Measurements from ENCODE around the gene CERS2. TPM values are rescaled to one million over a fixed set of nuclear protein-coding genes. Genes with fewer than 3 reads are reported as not detected.

The CERS2 gene
- total RNA-seq, 3 donors from 2014 or later (not counting 1 experiment from before 2014, with no cell fraction given): 122 to 129 (median 127) TPM

- H3K27me3 ChIP-seq (ENCODE audit: control insufficient read depth, insufficient read depth, low read length): no peaks in the 10 kb centered on the region
- intact Hi-C loops (cut with micrococcal nuclease): no loop called here
- DNase-seq (no peak), ATAC-seq (no peak)
- TF ChIP-seq, protein P1, sequence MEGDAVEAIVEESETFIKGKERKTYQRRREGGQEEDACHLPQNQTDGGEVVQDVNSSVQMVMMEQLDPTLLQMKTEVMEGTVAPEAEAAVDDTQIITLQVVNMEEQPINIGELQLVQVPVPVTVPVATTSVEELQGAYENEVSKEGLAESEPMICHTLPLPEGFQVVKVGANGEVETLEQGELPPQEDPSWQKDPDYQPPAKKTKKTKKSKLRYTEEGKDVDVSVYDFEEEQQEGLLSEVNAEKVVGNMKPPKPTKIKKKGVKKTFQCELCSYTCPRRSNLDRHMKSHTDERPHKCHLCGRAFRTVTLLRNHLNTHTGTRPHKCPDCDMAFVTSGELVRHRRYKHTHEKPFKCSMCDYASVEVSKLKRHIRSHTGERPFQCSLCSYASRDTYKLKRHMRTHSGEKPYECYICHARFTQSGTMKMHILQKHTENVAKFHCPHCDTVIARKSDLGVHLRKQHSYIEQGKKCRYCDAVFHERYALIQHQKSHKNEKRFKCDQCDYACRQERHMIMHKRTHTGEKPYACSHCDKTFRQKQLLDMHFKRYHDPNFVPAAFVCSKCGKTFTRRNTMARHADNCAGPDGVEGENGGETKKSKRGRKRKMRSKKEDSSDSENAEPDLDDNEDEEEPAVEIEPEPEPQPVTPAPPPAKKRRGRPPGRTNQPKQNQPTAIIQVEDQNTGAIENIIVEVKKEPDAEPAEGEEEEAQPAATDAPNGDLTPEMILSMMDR (IDR thresholded peaks at IDR 0.05): no peak
- no peak overlapping the region for H3K27ac Mint-ChIP-seq
- H3K27me3 Mint-ChIP-seq (ENCODE audit: low read depth in 2 of 2): no peaks in the 10 kb centered on the region
- H3K9me3 ChIP-seq (ENCODE audit: control insufficient read depth, insufficient read depth, low read length): no peaks in the 10 kb centered on the region
- H3K36me3 Mint-ChIP-seq: peaks cover 16% of the 10 kb centered on the region
- H3K4me3 ChIP-seq (ENCODE audit: low read length): no peak overlapping the region
- no peaks in the 10 kb centered on the region for H3K4me1 ChIP-seq (ENCODE audit: control insufficient read depth, insufficient read depth, low read length)
- H3K4me3 Mint-ChIP-seq: no peak overlapping the region
- 99% methylated on average over 11 of the region's 11 CpGs for WGBS (ENCODE audit: insufficient coverage)
- no peak overlapping the region for H3K27ac ChIP-seq (ENCODE audit: low read length)
- H3K4me1 Mint-ChIP-seq: no peaks in the 10 kb centered on the region
- H3K36me3 ChIP-seq (ENCODE audit: control insufficient read depth, insufficient read depth, low read length): peaks cover 62% of the 10 kb centered on the region
- no peaks in the 10 kb centered on the region for H3K9me3 Mint-ChIP-seq
These were observed 17.0 kb downstream of the CERS2 start for GRCh38 chr1:150957666-150958065.

DNA sequence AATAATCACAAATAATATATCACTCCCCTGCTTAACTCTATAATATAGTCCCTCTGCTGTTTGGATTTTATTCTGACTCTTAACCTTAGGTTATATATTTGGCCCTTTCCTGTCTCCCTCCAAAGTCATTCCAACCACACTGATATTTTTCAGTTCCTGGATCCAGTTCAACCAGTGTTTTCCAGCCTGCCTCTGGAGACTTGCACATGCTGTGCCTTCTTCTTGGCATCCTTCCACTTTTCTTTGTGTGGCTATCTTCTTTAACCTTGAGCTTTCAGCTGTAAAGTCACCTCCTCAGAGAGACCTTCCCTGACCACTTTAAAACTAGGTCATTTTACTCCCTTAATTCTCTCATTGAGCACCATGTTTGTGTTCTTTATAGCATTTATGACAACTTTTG is 19.4 kb downstream of the CERS2 start:
- H3K27ac Mint-ChIP-seq: peak overlapping the region in 1 of 2 donors; percentile 18
- TF ChIP-seq, protein P1 (IDR thresholded peaks at IDR 0.05): no peak
- no peak for ATAC-seq
- DNase-seq: no peak
- no peak overlapping the region for H3K4me3 Mint-ChIP-seq
- H3K9me3 ChIP-seq (ENCODE audit: control insufficient read depth, insufficient read depth, low read length): no peaks in the 10 kb centered on the region
- H3K36me3 ChIP-seq (ENCODE audit: control insufficient read depth, insufficient read depth, low read length): peaks cover 61% of the 10 kb centered on the region
- intact Hi-C loops (cut with micrococcal nuclease): no loop called here
- H3K27me3 ChIP-seq (ENCODE audit: control insufficient read depth, insufficient read depth, low read length): no peaks in the 10 kb centered on the region
- no peaks in the 10 kb centered on the region for H3K9me3 Mint-ChIP-seq
- H3K36me3 Mint-ChIP-seq: peaks cover 24% of the 10 kb centered on the region
- no peak overlapping the region for H3K27ac ChIP-seq (ENCODE audit: low read length)
- no peaks in the 10 kb centered on the region for H3K4me1 ChIP-seq (ENCODE audit: control insufficient read depth, insufficient read depth, low read length)
- H3K27me3 Mint-ChIP-seq (ENCODE audit: low read depth in 2 of 2): no peaks in the 10 kb centered on the region
- H3K4me1 Mint-ChIP-seq: no peaks in the 10 kb centered on the region
- H3K4me3 ChIP-seq (ENCODE audit: low read length): no peak overlapping the region

GRCh38 chr1:150954708-150955107 is 19.9 kb downstream of the CERS2 start:
- no peak for ATAC-seq
- Histone ChIP-seq H3K4me3 (ENCODE audit: low read length) (no peak overlapping the region), H3K36me3 (ENCODE audit: control insufficient read depth, insufficient read depth, low read length) (peaks cover 60% of the 10 kb centered on the region), H3K9me3 (ENCODE audit: control insufficient read depth, insufficient read depth, low read length) (no peaks in the 10 kb centered on the region), H3K27me3 (ENCODE audit: control insufficient read depth, insufficient read depth, low read length) (no peaks in the 10 kb centered on the region), H3K4me1 (ENCODE audit: control insufficient read depth, insufficient read depth, low read length) (no peaks in the 10 kb centered on the region), H3K27ac (ENCODE audit: low read length) (no peak overlapping the region)
- intact Hi-C loops (cut with micrococcal nuclease): no loop called here
- no peak overlapping the region for H3K4me3 Mint-ChIP-seq
- H3K27ac Mint-ChIP-seq: peak overlapping the region in 1 of 2 donors; percentile 31
- TF ChIP-seq, protein P1 (IDR thresholded peaks at IDR 0.05): no peak
- no peaks in the 10 kb centered on the region for H3K4me1 Mint-ChIP-seq
- no peaks in the 10 kb centered on the region for H3K27me3 Mint-ChIP-seq (ENCODE audit: low read depth in 2 of 2)
- WGBS (ENCODE audit: insufficient coverage): 100% methylated on average over 2 of the region's 3 CpGs
- peaks cover 28% of the 10 kb centered on the region for H3K36me3 Mint-ChIP-seq
- no peak for DNase-seq
- H3K9me3 Mint-ChIP-seq: no peaks in the 10 kb centered on the region

DNA sequence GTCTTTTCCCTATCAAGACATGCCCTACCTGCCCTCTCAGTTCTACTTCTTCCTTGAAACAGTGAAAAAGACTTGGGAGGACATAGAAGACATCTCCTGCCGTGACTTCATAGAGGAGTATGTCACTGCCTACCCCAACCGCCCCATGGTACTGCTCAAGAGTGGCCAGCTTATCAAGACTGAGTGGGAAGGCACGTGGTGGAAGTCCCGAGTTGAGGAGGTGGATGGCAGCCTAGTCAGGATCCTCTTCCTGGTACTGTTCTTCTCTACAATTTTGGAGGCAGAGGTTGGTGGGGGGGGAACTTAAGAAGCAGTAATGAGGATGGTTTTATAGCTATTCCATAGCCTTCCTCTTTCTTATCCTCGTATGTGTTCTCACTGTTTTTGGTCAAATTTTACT is 29.8 kb downstream of the CERS2 start:
- Histone ChIP-seq H3K4me1 (ENCODE audit: control insufficient read depth, insufficient read depth, low read length) (no peaks in the 10 kb centered on the region), H3K36me3 (ENCODE audit: control insufficient read depth, insufficient read depth, low read length) (peaks cover 83% of the 10 kb centered on the region), H3K27me3 (ENCODE audit: control insufficient read depth, insufficient read depth, low read length) (no peaks in the 10 kb centered on the region), H3K9me3 (ENCODE audit: control insufficient read depth, insufficient read depth, low read length) (no peaks in the 10 kb centered on the region), H3K4me3 (ENCODE audit: low read length) (no peak overlapping the region), H3K27ac (ENCODE audit: low read length) (no peak overlapping the region)
- Mint-ChIP-seq H3K4me3 (no peak overlapping the region), H3K36me3 (peaks cover 34% of the 10 kb centered on the region), H3K4me1 (no peaks in the 10 kb centered on the region), H3K27ac (peak overlapping the region in 1 of 2 donors; percentile 43), H3K27me3 (ENCODE audit: low read depth in 2 of 2) (no peaks in the 10 kb centered on the region), H3K9me3 (no peaks in the 10 kb centered on the region)
- ATAC-seq (no peak), DNase-seq (no peak)
- TF ChIP-seq, protein P1 (IDR thresholded peaks at IDR 0.05): no peak
- intact Hi-C loops (cut with micrococcal nuclease): no loop called here
- 94% methylated on average over 4 of the region's 5 CpGs for WGBS (ENCODE audit: insufficient coverage)

Measured in natural killer cell (primary cell).